GM19395 (cell line): Measurements from ENCODE around the gene PXYLP1.
A peak's percentile ranks its signal among the peaks of the same experiment; 100 is the strongest.

Source experiments
- ATAC-seq: cut with Tn5 transposase; IDR thresholded peaks from one replicate; pipeline ENCODE4 v1.9.1; 2021; ENCODE audit warnings: mild to moderate bottlenecking, moderate library complexity; ENCODE audit not compliant: unreplicated experiment

Gene PXYLP1

GRCh38 chr3:141249041-141249440, 17.4 kb downstream of the PXYLP1 start:
- no peak for ATAC-seq

GRCh38 chr3:141250342-141250741, 18.7 kb downstream of the PXYLP1 start:
- ATAC-seq, result no peak

- ATAC-seq, result no peak
Observed at GRCh38 chr3:141250828-141251227, 19.2 kb downstream of the PXYLP1 start.

- ATAC-seq, result no peak
Observed at GRCh38 chr3:141253326-141253725, 21.7 kb downstream of the PXYLP1 start.

- no peak for ATAC-seq
Observed at GRCh38 chr3:141253811-141254210, 22.2 kb downstream of the PXYLP1 start.

GRCh38 chr3:141255137-141255845, 23.7 kb downstream of the PXYLP1 start:
- no peak for ATAC-seq

- ATAC-seq, result no peak
Observed at GRCh38 chr3:141255846-141256261, 24.2 kb downstream of the PXYLP1 start.

- ATAC-seq, result no peak
Observed at GRCh38 chr3:141256820-141257219, 25.2 kb downstream of the PXYLP1 start.

GRCh38 chr3:141257961-141258360, 26.3 kb downstream of the PXYLP1 start:
- no peak for ATAC-seq

GRCh38 chr3:141258973-141259372, 27.3 kb downstream of the PXYLP1 start:
- no peak for ATAC-seq

GRCh38 chr3:141259821-141260629, 28.4 kb downstream of the PXYLP1 start:
- ATAC-seq, result no peak

GRCh38 chr3:141260630-141260927, 29.0 kb downstream of the PXYLP1 start:
- no peak for ATAC-seq

- ATAC-seq, result no peak
Observed at GRCh38 chr3:141261472-141262307, 30.1 kb downstream of the PXYLP1 start.

GRCh38 chr3:141262308-141262705, 30.7 kb downstream of the PXYLP1 start:
- no peak for ATAC-seq

GRCh38 chr3:141266186-141266585, 34.6 kb downstream of the PXYLP1 start:
- no peak for ATAC-seq

GRCh38 chr3:141266797-141267555, 35.4 kb downstream of the PXYLP1 start:
- peak; percentile 84 for ATAC-seq

- no peak for ATAC-seq
Observed at GRCh38 chr3:141267629-141268028, 36.0 kb downstream of the PXYLP1 start.

- ATAC-seq, result no peak
Observed at GRCh38 chr3:141268306-141268705, 36.7 kb downstream of the PXYLP1 start.

GRCh38 chr3:141268791-141269190, 37.2 kb downstream of the PXYLP1 start:
- no peak for ATAC-seq

- ATAC-seq, result no peak
Observed at GRCh38 chr3:141269961-141270360, 38.3 kb downstream of the PXYLP1 start.
